Measurements from ENCODE around the gene ZBTB43.

Gene ZBTB43

DNA sequence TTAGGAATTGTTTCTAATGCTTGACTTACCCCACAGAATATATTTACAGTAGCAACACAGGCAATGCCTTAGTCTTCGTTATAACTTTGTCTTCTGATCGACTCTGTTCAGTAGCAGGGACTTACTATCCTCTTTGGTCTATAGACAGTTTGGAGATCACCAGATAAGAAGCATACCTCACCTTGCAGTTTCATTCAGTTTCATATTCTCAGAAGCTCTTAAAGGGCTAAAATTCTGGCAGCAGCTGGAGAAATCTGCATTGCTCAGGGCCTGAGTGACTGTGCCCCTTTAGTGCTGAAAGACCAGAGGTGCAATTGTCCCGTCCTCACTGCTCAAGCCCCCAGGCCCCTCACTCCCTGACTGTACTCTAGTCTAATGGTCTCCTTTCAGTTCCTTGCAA is 26.0 kb downstream of the ZBTB43 start:
- no peak for DNase-seq (ENCODE audit: low spot score)

DNA sequence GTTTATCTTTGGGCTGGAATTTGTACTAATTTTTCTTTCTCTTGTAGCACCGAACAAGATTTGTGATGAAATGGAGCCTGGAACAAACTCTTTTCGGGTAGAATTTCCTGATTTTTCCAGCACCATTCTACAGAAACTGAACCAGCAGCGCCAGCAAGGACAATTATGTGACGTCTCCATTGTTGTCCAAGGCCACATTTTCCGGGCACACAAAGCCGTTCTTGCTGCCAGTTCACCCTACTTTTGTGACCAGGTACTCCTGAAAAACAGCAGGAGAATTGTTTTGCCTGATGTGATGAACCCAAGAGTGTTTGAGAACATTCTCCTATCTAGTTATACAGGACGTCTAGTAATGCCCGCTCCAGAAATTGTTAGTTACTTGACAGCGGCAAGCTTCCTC is 27.6 kb downstream of the ZBTB43 start:
- no peak for DNase-seq (ENCODE audit: low spot score)

GRCh38 chr9:126833020-126833419 is 28.2 kb downstream of the ZBTB43 start:
- no peak for DNase-seq (ENCODE audit: low spot score)

DNA sequence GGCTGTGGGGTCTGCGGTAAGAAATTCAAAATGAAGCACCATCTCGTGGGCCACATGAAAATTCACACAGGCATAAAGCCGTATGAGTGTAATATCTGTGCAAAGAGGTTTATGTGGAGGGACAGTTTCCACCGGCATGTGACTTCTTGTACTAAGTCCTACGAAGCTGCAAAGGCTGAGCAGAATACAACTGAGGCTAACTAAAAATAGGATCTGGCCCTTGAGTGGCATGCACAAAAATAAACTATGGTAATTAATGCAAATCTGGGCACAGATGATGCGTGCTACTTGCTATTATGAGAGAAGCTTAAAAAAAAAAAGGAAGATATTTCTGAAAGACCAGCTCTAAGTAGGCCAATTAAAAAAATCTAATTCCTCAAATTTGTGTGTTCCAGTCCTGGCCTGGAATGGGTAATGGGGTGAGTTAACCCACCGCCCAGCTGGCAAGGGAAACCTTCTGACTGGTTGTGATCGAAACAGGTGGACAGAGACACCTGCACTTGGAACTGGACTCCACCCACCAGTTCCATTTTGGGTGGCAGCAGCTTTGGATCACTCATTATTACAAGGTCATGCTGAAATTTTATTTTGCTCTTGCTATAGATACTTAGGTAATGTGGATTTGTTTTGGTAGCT is 29.0 kb downstream of the ZBTB43 start:
- no peak for DNase-seq (ENCODE audit: low spot score)

DNA sequence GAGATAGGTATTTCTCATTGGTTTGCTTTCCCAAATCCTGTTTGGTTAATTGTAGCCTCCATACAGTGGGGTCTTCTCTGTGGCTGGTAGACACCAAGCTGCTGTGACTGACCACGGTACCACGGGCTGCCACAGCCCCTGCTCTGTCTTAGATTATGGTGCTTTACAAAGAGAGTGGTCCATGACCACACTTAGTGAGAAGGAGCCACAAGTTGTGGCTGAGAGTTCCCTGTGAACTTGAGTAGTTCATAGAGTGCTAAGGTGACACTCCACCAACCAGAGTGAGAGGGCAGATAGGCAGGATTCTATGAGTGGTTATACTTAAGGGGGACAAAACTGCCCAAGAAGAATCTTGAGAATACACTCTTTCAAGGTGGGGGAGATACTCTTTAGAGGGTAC is 29.8 kb downstream of the ZBTB43 start:
- DNase-seq (ENCODE audit: low spot score) = no peak

DNA sequence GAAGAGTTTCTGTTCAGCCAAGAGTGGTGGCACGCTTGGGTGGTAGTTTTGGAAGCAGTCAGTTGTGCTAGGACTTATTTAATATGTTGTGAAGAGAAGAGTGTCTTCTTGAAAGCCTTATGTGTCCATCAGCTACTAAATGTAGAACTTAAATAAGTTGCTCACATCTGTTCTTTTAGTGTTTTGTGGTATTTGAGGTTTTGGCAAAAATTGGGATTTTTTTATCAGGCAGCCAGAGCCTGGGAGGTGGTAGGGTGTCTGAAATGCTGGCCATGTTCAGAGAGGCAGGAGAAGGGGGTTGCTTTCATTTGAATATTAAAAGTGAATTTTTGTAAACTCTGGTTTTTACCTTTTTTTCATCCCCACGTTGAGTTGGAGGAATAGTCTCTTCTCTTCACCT is 31.4 kb downstream of the ZBTB43 start:
- no peak for DNase-seq (ENCODE audit: low spot score)

- DNase-seq (ENCODE audit: low spot score) = no peak
These were observed 33.4 kb downstream of the ZBTB43 start for GRCh38 chr9:126838055-126838811.

- no peak for DNase-seq (ENCODE audit: low spot score)
These were observed 34.1 kb downstream of the ZBTB43 start for GRCh38 chr9:126838895-126839294.

GRCh38 chr9:126839301-126839700 is 34.5 kb downstream of the ZBTB43 start:
- no peak for DNase-seq (ENCODE audit: low spot score)

DNA sequence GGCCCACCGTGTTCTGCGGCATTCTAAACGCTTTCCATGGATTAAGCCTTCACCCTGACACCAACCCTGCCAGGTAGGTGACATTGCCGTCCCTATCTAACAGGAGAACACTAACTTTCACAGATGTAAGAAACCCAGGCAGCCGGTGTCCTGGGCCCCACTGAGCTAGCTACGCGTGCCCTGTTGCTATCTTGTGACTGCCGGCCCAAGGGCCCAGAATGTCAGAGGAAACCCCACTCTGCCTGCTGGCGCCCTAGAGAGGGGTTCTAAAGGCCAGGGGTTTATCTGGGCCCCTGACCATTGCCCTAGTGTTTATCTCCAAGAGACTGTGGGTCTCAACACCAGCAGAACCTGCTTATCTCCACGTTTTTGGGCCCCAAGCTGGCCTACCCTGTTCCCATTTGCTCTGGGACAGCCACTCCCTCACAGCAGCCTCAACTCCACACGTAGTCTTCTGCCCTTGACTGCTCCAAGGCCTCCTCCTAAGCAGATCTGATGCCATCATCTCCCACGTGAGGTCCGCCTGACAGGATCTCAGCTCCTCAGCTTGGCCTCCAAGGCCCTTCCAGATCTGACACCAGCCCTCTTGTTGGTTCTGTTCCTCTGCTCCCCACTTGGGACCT is 37.5 kb downstream of the ZBTB43 start:
- no peak for DNase-seq (ENCODE audit: low spot score)

DNA sequence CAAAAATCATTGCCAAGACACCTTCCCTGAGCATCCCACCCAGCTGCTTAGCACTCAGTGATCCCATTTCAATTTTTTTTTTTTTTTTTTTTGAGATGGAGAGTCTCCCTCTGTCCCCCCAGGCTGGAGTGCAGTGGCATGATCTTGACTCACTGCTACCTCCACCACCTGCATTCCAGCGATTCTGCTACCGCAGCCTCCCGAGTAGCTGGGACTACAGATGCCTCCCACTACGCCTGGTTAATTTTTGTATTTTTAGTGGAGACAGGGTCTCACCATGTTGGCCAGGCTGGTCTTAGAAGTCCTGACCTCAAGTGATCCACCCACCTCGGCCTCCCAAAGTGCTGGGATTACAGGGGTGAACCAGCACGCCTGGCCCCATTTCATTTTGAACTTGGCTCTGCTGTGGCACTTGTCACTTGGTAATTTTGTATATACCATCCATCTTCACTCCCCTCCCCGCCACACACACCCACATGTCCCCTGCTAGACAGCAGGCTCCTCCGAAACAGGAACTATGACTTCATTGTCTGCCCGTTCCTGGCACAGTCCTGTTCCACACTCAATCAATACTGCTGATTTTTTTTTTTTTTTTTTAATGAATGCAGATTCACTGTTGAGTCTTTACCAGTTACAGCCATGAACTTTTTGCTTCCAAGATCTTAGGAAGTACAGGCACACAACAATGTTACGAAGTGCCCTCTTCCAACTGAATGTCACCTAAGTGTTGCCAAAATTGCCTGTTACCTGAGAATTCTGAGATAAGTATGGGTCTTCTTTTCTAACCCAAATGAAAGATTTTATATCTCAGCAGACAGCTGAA is 38.3 kb downstream of the ZBTB43 start:
- DNase-seq (ENCODE audit: low spot score) = no peak

- DNase-seq (ENCODE audit: low spot score) = no peak
These were observed 39.2 kb downstream of the ZBTB43 start for GRCh38 chr9:126844085-126844484.

- DNase-seq (ENCODE audit: low spot score) = no peak
These were observed 42.2 kb downstream of the ZBTB43 start for GRCh38 chr9:126847051-126847450.

DNA sequence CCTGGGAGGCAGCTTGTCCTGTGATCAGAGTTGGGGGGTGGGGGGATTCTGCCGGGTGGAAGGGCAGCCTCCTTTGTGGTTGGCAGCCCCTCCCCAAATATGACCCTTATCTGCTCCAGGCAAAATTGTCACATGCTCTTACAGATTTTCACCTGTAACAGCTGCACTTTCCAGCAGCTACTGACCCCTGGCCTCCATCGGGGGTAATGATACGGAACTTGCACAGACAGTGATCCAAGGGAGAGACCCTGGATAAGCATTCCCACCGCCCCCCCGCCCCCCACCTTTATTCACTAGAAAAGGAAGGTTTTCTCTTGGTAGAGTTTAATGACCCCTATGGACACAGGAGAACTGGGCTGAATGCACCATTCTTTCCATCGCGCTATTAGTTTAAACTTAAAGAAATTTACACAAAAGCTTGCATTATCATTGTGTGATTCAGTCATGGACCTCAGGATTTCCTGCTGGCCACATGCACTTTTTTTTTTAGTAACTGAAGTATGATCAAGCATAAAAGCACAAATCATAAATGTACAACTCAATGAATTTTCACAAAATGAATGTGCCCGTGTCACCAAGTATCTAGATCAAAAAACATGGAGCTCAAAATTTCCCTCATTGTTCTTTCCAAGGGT is 44.9 kb downstream of the ZBTB43 start:
- no peak for DNase-seq (ENCODE audit: low spot score)

- DNase-seq (ENCODE audit: low spot score) = no peak
These were observed 46.5 kb downstream of the ZBTB43 start for GRCh38 chr9:126851286-126851880.

- DNase-seq (ENCODE audit: low spot score) = no peak
These were observed 47.3 kb downstream of the ZBTB43 start for GRCh38 chr9:126852086-126852688.

GRCh38 chr9:126853667-126854066 is 48.8 kb downstream of the ZBTB43 start:
- no peak for DNase-seq (ENCODE audit: low spot score)

DNA sequence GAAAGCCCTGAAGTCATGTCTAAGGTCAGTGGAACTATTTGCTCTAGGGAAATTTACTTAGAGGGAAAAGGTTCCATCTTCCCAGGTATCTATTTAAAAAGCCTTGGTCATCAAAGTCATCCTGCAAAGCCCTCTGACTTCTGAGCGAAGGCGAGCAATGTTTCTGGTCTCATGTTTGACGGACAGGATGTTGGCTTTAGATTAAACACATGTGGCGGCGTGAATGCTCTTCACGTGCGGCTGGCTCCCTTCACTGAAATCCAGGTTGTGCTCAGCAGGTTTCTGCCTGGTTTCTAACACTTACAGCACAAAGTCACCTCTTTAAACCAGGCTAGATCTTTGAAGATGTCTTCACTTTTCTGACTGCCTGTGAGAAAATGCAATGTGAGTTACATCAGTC is 49.9 kb downstream of the ZBTB43 start:
- no peak for DNase-seq (ENCODE audit: low spot score)

DNA sequence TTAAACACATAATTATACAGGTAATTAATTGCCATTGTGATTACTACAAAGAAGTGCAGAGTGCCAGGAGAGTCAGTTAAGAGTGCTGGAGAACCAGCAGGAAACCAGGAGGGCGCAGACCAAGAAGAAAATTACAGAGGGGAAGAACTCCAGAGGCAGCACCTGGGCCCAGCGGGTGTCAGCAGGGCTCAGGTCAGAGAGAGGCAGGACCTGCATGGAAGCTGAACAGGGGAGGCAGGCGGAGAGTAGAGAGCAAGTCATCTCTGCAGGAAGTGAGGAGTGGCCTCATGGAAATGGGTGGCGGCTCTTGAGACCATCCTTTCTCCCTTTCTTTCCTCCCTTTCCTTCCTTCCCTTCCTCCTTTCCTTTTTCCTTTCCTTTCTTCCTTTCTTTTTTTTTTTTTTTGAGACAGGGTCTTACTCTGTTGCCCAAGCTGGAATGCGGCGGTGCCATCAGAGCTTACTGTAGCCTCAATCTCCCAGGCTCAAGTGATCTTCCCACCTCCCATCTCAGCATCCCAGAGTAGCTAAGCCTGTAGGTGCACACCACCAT is 51.6 kb downstream of the ZBTB43 start:
- DNase-seq (ENCODE audit: low spot score) = no peak

DNA sequence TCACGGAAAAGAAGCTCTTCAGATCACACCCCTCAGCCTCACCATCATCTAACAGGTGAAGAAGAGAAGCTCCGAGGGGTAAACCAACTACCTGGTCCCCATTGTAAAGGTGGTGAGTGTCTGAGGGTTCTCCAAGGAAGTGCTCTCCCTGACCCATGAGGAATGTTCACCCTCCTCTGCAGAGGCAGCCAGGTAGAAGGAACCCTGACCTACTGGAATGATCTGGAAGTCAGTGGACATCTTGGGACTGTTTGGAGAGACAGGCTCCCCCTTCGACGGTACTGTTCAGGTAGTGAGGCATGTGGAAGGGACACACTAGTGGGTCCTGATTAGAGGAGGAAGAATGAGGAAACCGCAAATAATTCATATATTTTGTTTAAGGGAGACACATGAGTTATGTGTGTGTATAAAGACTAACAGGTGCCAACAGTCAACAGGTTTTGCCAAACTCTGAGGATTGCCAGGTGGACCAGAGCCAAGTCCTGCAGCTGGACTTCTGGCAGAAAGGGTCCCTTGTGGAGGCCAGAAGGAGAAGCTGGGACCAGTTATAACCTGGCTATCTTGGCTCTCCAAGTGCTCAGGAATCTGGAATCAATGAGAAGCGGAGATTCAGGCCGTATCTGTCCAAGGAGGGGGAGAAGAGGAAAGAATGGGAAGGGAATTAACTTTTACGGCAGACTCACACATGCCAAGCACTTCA is 52.6 kb downstream of the ZBTB43 start:
- DNase-seq (ENCODE audit: low spot score) = no peak
